ENCODE data around the gene ERMAP.

Gene ERMAP, protein sequence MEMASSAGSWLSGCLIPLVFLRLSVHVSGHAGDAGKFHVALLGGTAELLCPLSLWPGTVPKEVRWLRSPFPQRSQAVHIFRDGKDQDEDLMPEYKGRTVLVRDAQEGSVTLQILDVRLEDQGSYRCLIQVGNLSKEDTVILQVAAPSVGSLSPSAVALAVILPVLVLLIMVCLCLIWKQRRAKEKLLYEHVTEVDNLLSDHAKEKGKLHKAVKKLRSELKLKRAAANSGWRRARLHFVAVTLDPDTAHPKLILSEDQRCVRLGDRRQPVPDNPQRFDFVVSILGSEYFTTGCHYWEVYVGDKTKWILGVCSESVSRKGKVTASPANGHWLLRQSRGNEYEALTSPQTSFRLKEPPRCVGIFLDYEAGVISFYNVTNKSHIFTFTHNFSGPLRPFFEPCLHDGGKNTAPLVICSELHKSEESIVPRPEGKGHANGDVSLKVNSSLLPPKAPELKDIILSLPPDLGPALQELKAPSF

DNA sequence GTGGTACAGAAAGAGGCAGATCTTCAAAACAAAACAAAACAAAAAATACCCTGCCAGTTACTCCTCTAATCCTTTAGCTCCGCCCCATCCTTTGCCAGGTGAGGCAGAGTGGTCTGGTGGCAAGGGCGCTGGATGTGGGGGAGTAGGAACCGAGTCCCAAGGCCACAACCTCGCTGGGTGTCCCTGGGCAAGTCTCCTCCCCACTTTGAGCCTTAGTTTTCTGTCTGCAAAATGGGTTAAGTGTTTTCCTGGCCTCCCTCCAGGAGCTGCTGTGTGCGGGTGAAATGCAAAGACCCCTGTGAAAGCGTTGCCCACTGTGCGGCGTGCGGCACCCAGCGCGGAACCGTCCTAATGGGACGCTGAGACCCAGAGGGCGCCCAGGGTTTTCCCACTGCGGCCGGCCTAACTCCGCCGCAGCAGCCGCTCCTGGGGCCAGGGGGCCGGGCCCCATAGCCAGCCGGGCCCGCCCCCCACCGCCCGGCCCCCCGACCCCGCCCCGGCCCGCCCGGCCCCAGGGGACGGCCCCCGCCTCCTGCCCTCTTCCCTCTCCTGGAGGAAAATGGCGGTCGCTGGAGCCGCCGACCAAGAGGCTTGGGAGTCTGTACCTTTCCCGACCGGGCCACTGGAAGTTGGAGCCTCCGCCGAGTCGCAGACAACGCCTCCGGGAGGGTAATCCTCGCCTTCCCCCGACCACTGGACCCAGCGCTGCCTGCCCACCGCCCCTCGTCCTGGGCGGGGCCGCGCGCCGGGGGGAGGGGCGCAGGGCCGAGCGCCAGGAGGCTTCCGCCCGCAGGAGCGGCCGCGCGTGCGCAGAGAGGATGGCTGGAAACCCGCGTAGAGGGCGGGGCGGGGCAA lies at the start of gene ERMAP, which contains the start of gene SVBP:
TSS of gene ERMAP (plus strand) at position 538 of the 855 bp plus-strand sequence. CDS start 13,327 bp downstream, outside the sequence.
TSS of gene SVBP (minus strand) at position 813 of the 855 bp plus-strand sequence. CDS start 853 bp downstream, outside the sequence.
- peak; percentile 97 for DNase-seq (ENCODE audit: low spot score)

DNA sequence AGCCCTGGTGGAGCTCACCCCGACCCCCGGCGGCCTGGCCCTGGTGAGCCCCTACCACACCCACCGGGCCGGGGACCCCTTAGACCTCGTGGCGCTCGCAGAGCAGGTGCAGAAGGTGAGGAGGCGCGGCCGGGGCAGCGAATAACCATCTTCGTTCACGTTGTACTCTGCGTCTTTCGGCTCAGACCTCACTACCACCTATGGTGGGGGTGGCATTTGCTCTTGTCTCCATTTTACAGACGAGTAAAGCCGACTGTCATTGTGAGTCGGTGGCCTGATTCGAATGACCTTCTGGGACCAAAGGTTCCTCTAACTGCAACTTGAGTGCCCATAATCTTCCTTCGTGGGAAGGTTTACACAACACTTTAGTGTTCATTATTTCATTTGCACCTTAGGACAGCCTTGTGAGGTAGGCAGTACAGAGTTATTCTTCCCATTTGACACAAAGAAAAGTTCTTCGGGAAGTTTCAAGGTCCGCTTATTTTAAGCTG lies 49.4 kb upstream of the ERMAP start:
- no peak for DNase-seq (ENCODE audit: low spot score)

GRCh38 chr1:42768172-42768571 lies 48.8 kb upstream of the ERMAP start:
- no peak for DNase-seq (ENCODE audit: low spot score)

DNA sequence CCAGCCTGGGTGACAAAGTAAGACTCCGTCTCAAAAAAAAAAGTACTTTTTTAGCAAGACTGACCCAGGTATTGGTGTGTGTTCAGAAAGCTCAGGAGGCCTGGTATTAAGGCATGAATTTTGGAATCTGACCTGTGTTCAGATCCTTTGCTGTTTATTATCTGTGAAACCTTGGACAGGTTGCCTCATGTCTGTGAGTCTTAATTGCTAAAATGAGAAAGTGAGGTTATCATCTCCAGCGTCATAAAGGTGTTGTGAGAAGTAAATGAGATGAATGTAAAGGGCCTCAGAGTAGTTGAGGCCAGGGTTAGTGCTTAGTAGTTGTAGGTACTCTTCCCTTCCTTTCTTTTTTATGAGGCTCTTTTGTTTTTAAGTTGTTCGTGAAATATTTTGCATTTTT lies 47.1 kb upstream of the ERMAP start:
- no peak for DNase-seq (ENCODE audit: low spot score)

DNA sequence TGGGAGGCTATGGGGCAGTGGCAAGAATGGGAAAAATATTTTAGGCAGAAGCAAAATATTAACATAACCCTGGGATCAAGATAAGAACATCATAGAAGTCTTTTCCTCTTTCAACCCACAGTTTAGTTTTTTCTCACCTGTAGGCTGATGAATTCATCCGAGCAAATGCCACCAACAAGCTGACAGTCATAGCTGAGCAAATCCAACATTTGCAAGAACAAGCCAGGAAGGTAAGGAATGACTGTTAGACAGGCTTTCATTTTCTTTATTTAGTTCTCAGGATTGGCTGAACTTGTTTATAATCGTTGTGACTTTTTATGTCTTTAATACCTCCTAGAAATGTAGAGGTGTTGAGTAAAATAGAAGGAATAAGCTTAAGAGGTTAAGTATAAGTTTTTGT lies 43.5 kb upstream of the ERMAP start:
- DNase-seq (ENCODE audit: low spot score), result no peak

DNA sequence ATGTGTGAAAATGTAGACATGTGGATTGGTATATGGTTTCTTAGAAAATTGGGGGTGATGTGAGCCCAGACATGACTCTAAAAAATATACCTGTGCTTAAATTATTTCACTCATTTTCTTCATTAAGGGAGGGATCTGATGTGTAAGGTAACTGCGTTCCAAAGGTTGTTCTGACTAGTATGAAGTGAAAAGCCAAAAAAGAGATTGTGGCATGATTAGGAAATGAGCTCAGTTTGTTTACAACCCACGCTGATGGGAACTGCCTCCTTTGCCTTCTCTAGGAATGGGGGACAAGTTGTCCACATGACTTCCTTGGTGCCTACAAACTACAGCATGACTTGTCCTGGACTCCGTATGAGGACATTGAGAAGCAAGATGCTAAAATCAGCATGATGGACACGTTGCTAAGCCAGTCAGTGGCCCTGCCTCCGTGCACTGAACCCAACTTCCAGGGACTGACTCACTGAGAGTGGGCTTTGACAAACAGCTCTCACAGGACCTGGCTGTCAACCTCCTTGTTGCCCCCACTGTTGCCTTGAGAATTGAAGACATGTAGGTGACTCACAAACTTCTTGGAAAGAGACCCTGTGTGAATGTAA lies 41.9 kb upstream of the ERMAP start:
- DNase-seq (ENCODE audit: low spot score), result no peak

DNA sequence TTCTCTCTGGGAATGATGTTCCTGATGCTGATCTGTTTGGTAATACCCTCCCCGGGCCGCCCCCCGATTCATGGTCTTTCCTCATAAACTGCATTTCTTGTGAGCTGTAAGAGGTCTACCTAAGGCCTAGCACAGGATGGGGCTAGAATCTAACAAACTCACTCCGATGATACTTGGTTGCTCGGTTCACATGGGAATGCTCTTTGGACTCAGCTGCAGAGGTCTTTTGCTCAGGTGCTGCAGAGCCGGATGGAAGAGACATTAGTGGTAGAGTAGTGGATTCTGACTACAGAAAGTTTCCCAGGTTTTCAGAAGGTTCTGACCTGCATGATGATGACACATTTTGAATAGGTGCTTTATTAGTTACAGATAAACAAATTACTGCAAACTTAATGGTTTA lies 40.4 kb upstream of the ERMAP start:
- no peak for DNase-seq (ENCODE audit: low spot score)

DNA sequence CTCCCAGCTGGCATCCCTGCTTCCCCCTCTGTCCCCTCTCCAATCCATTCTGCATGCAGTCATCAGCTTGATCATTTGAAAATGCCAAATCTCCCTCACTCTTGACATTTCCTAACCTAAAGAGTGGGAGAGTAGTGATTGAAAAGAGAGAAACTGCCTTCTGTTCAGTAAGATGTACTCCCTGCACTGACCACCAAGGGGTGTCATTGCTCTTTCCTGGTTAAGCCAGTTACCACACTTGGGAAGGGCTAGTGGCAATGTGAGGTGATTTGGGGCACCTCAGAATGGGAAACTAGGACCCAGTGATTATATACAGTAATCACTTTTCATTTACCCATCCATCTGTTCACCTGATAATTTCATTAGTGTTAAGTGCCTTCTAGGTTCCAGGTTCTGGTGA lies 39.1 kb upstream of the ERMAP start:
- DNase-seq (ENCODE audit: low spot score), result peak; percentile 70

GRCh38 chr1:42779725-42780124 lies 37.2 kb upstream of the ERMAP start:
- DNase-seq (ENCODE audit: low spot score), result no peak

DNA sequence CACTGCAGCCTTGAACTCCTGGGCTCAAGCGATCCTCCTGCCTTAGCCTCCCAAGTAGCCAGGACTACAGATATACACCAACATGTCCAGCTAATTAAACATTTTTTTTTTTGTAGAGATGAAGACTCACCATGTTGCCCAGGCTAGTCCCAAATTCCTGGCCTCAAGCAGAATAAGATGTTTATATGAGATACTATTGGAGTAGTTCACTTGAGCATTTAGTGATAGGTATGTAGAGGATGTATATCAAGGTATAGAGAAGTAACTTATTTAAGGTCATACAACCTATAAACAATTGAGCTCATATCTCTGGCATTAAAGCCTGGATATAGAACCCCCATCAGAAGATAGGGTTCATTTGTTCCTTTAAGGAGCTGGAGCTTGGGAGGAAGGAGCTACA lies 36.7 kb upstream of the ERMAP start:
- no peak for DNase-seq (ENCODE audit: low spot score)

DNA sequence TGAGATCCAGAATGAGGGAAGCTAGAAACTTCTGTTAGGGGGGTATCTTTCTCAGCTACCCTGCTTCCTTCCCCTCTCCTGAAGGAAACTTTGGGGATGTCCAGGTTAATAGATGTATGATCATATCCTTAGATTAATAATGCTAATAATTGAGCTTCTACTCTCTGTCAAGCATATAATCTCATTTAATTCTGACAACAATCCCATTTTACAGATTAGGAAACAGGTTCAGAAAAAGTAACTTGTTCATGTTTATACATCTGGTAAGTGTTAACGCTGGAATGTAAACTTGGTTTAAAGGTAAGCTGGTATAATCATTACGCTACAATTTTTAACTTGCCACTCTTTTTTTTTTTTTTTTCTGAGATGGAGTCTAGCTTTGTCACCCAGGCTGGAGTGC lies 33.8 kb upstream of the ERMAP start:
- no peak for DNase-seq (ENCODE audit: low spot score)

GRCh38 chr1:42784547-42784945 lies 32.4 kb upstream of the ERMAP start:
- peak; percentile 29 for DNase-seq (ENCODE audit: low spot score)

GRCh38 chr1:42784946-42785693 lies 31.8 kb upstream of the ERMAP start, which contains the start of gene TMEM269:
Gene TMEM269, plus strand, starts transcription at chr1:42784991. Its CDS starts 4,903 bp downstream, at chr1:42789894.
- peak; percentile 46 for DNase-seq (ENCODE audit: low spot score)

DNA sequence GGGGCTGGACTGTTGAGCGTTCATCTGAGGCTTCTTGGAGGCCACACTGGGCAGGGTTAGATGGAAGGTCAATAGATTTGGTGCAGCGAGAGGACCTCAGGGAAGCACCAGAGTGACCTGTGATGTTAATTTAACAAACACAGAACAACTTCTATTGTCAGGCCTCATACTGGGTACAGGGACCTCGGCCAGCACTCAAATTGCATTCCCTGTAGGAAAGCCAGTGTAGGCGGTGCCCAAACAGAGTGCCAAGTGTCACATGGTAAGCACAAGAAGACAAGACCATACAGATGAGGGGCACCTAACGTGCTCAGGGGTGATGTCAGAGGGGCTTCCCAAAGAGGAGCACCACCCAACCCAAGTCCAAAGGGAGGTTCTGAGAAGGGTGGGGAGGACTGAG lies 30.8 kb upstream of the ERMAP start:
- DNase-seq (ENCODE audit: low spot score), result no peak

- no peak for DNase-seq (ENCODE audit: low spot score)
Observed at GRCh38 chr1:42788021-42788420, 28.9 kb upstream of the ERMAP start.

GRCh38 chr1:42793824-42794223 lies 23.1 kb upstream of the ERMAP start:
- DNase-seq (ENCODE audit: low spot score), result no peak

DNA sequence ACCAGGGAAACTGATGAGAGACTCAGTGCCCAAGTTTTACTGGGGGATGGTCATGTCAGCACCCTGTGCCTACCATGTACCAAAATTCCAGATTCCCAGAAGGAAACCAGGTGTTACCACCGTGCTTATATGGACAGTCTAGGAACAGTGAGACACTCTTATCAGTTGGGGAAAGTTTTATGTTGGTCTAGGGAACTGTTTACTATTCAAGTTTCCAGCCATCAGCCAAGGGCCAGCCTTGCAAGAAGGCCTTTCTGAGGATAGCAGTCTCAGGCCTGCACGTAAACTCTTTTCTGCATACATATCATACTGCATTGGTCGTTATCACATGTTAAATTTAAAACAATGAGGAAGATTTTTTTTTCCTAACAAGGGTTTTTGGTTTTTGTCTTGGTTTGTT lies 19.5 kb upstream of the ERMAP start:
- DNase-seq (ENCODE audit: low spot score), result no peak

DNA sequence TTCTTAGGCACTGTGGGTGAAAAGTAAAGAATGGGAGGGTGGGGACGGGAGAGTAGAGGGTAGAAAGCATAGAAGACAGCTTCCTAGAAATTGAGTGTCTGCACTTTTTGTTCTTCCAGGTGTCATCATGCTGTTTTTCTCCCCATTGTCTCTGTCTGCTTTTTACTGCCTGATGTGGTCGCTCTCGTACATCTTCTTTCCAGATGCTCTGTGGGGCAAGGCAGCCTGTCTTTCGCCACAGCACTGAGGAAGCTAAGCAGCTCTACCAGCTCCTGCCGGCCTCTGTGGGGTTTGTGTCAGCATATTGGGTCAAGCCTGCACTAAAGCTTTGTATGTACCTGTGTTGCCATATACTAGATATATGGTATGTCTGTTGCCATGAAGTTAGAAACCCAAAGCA lies 18.9 kb upstream of the ERMAP start:
- DNase-seq (ENCODE audit: low spot score), result no peak

- DNase-seq (ENCODE audit: low spot score), result no peak
Observed at GRCh38 chr1:42801832-42802473, 15.0 kb upstream of the ERMAP start.

GRCh38 chr1:42806171-42806570 lies 10.8 kb upstream of the ERMAP start:
- no peak for DNase-seq (ENCODE audit: low spot score)

DNA sequence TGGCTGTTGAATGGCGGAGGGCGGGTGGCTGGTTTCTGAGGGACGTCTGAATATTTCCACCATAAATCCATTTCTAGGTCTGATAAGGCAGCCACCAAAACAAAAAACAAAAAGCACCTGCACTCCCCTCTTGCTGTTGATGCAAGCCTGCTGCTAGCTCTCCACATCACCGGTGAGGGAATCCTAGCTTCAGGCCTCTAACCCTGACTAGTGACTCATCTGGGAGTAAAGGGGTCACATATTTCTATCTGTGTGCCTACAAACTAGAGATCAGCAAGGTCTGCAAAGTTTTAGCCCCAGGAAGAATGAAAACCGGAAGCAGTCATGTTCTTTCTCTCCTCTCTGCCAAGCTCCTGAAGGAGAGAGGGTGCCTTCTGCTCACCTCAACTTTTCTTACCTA lies 10.3 kb upstream of the ERMAP start:
- DNase-seq (ENCODE audit: low spot score), result no peak

Data from iPS-NIHi11 (cell line).